Gastrocnemius medialis (tissue), 4 donors: ENCODE measurements around the gene ACADVL.

Experiments
- CTCF ChIP-seq, 5 experiments: fragments of 450-650 bp in 3 of 5; fragments of 200-600 bp in 2 of 5; sonication (generic) in 2 of 5; IDR thresholded peaks in 4 of 5; conservative IDR thresholded peaks in 1 of 5; 1 replicate in 4 of 5; 2 replicates in 1 of 5; pipeline ENCODE4 v1.5.1; 2016 to 2019; ENCODE audit warnings: antibody characterized with exemption in 5 of 5, mild to moderate bottlenecking in 3 of 5, moderate library complexity in 3 of 5
- POLR2A ChIP-seq, 2 donors: fragments of 450-650 bp; IDR thresholded peaks; one replicate each; pipeline ENCODE4 v1.6.1; 2017; ENCODE audit warnings: antibody characterized with exemption in 2 of 2, mild to moderate bottlenecking in 2 of 2, moderate library complexity in 2 of 2

- TF ChIP-seq CTCF (IDR thresholded peaks at IDR 0.05 in 4 of 5, conservative IDR thresholded peaks at IDR 0.05 in 1 of 5) (peak in 3 of 5 experiments; percentile 36 to 54 (median 40)), POLR2A (IDR thresholded peaks at IDR 0.05) (peak in 1 of 2 donors; percentile 70)
Observed at GRCh38 chr17:7252176-7253043, 32.7 kb downstream of the ACADVL start, which contains the start of gene ELP5.
